AG04449 (cell line): ENCODE measurements around the gene DSCAM.

Experiments used
- CTCF ChIA-PET: fragments of 350-600 bp; formaldehyde crosslinking; extraction: SDS; loops from one replicate; lab custom pipeline; 2021; ENCODE audit warnings: antibody characterized with exemption; lab: Yijun Ruan, JAX
- POLR2A ChIA-PET: fragments of 400-600, 350-600 bp; formaldehyde crosslinking; extraction: SDS; loops from one replicate; lab custom pipeline; 2020; ENCODE audit warnings: antibody characterized with exemption, inconsistent platforms; lab: Yijun Ruan, JAX
- DNase-seq: peaks from one replicate; pipeline ENCODE4 v3.0.0-alpha.2; 2010; ENCODE audit warnings: low read depth, low spot score
- H3K4me3 ChIP-seq: 2 replicates; pipeline ENCODE4 v1.5.1; 2011; ENCODE audit warnings: low read depth, mild to moderate bottlenecking, control low read depth, low read length
- CTCF ChIP-seq: IDR thresholded peaks from one replicate; pipeline ENCODE4 v1.5.1; 2011; ENCODE audit warnings: mild to moderate bottlenecking, moderate library complexity, low read length, control low read depth, inconsistent platforms; ENCODE audit not compliant: insufficient read depth; ENCODE audit errors: missing control alignments

Gene DSCAM

GRCh38 chr21:40490408-40490807 lies 356.6 kb downstream of the DSCAM start:
- no peak for TF ChIP-seq CTCF
- POLR2A ChIA-PET: no interaction called here
- CTCF ChIA-PET: no interaction called here
- no peak overlapping the region for H3K4me3 ChIP-seq
- DNase-seq: no peak

GRCh38 chr21:40489001-40489400 lies 358.0 kb downstream of the DSCAM start:
- CTCF ChIA-PET: interaction anchor here (1.0 kb wide), 1 partner anchor 22 kb away, joined by 3 read pairs; no protein-coding TSS in a partner anchor
- no peak overlapping the region for H3K4me3 ChIP-seq
- no peak for DNase-seq
- TF ChIP-seq CTCF: no peak
- POLR2A ChIA-PET: no interaction called here

DNA sequence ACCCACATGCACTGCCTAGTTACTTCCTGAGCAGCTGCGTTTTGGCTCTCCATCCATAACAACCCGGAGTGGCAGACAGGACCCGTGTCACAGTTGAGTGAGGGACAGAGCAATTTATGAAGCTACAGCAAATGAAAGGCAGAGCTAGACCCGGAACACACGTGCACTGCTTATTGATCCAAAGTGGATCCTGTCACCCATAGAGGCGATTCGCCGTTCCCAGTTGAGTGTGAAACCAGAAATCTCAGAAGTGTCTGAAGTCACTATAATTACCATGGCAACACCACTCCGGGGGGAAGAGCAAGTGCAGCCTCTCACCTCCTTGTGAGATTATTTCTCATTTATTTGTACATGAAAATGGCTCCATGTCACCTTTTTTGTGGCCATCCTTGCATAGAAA lies 365.2 kb downstream of the DSCAM start:
- CTCF ChIA-PET: no interaction called here
- no peak for TF ChIP-seq CTCF
- POLR2A ChIA-PET: no interaction called here
- H3K4me3 ChIP-seq: no peak overlapping the region
- DNase-seq: no peak

DNA sequence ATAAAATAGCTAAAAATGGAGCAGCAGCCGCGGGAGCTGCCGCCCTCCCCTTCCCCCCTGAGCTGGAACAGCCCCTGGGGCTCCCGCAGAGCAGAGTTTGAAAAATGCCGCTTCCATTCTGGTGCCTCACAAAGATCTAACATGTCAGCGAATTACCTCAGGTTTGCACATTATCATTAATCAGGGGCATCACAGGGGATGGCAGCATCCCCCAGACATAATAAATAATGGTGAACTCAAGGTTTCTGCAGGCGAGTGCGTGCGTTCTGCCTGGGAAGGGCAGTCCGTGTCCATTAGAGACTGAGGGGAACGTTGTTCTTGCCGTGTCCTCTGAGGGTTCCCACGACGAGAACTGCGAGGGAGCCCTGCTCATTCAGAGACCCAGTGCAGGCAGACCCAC lies 372.4 kb downstream of the DSCAM start:
- ChIA-PET POLR2A (no interaction called here), CTCF (no interaction called here)
- TF ChIP-seq CTCF: no peak
- no peak for DNase-seq
- H3K4me3 ChIP-seq: no peak overlapping the region

- TF ChIP-seq CTCF: no peak
- CTCF ChIA-PET: interaction anchor here (1.3 kb wide), 1 partner anchor 370 kb away, joined by 3 read pairs; no protein-coding TSS in a partner anchor
- no peak overlapping the region for H3K4me3 ChIP-seq
- POLR2A ChIA-PET: no interaction called here
- DNase-seq: no peak
Measured at GRCh38 chr21:40472013-40472412, 374.9 kb downstream of the DSCAM start.

DNA sequence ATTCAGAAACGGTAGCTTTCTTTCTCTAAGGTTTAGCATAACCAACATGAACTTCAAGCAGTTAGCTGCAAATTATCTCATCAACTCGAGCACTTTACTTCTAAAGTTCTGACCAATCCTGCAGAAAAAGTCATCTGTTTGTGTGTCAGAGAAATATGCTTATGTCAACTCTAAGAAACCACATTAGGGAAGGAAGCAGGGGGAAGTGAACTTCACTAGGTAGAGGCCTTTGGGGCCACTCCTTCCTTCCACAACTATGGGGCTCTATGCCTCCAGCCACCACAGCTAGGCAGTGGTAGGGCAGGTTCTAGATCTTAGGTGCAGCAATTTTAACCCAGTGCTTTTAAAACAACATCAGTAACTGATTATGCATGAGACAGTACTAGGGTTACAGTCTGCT lies 375.9 kb downstream of the DSCAM start:
- no peak for DNase-seq
- ChIA-PET CTCF (interaction anchor here (1.3 kb wide), 1 partner anchor 371 kb away, joined by 3 read pairs; no protein-coding TSS in a partner anchor), POLR2A (no interaction called here)
- H3K4me3 ChIP-seq: no peak overlapping the region
- TF ChIP-seq CTCF: no peak
